IMR-90 (cell line): ENCODE results near the gene SHLD1. TPM values are rescaled to one million over a fixed set of nuclear protein-coding genes. Genes with fewer than 3 reads are reported as not detected.

Source experiments
- ATAC-seq: fragments of 200-7000 bp; cut with Tn5 transposase; 2 replicates; pipeline ENCODE4 v1.9.1; 2020; ENCODE audit warnings: low read depth, mild to moderate bottlenecking, moderate library complexity
- BruUV-seq: library from RNA; stranded (reverse); fragments of 400-500 nt; replicated peaks from 2 replicates; lab custom pipeline; 2021; lab: Mats Ljungman, UMichigan
- CTCF ChIA-PET: fragments of 300-600 bp; formaldehyde crosslinking; extraction: SDS; loops from one replicate; lab custom pipeline; 2021; ENCODE audit warnings: antibody characterized with exemption; lab: Yijun Ruan, JAX
- POLR2A ChIA-PET: fragments of 300-600 bp; sonication (Branson Sonifier 250); formaldehyde crosslinking; loops from one replicate; lab custom pipeline; 2022; ENCODE audit warnings: antibody characterized with exemption; ENCODE audit not compliant: unreplicated experiment; lab: Charles Lee
- DNase-seq: peaks from one replicate; pipeline ENCODE4 v3.0.0; 2013
- H2AFZ ChIP-seq: replicated peaks from 2 replicates; pipeline ENCODE3; 2013; ENCODE audit warnings: low read length, mild to moderate bottlenecking; ENCODE audit not compliant: poor library complexity
- H2AK5ac ChIP-seq: 2 replicates; pipeline ENCODE4 v1.6.1; 2013; ENCODE audit warnings: low read depth, low read length, inconsistent platforms
- H2AK9ac ChIP-seq: replicated peaks from 2 replicates; pipeline ENCODE3; 2013; ENCODE audit warnings: mild to moderate bottlenecking, low read depth, low read length, moderate library complexity; ENCODE audit not compliant: poor library complexity
- H2BK120ac ChIP-seq: 2 replicates; pipeline ENCODE4 v1.6.1; 2013; ENCODE audit warnings: low read depth, low read length, inconsistent platforms
- H2BK15ac ChIP-seq: 3 replicates; pipeline ENCODE4 v1.6.1; 2013; ENCODE audit warnings: low read depth, low read length, inconsistent platforms
- H2BK20ac ChIP-seq: 2 replicates; pipeline ENCODE4 v1.6.1; 2013; ENCODE audit warnings: low read depth, mild to moderate bottlenecking, inconsistent platforms, low read length, moderate library complexity
- H2BK5ac ChIP-seq: 2 replicates; pipeline ENCODE4 v1.6.1; 2013; ENCODE audit warnings: mild to moderate bottlenecking, low read depth, low read length, inconsistent platforms; ENCODE audit not compliant: poor library complexity, severe bottlenecking
- H3K14ac ChIP-seq: replicated peaks from 2 replicates; pipeline ENCODE4 v1.6.1; 2013; ENCODE audit warnings: low read depth, low read length, inconsistent platforms
- H3K18ac ChIP-seq: 2 replicates; pipeline ENCODE4 v1.6.1; 2013; ENCODE audit warnings: low read depth, low read length, control low read depth
- H3K23ac ChIP-seq: 2 replicates; pipeline ENCODE4 v1.6.1; 2013; ENCODE audit warnings: low read depth, low read length, inconsistent platforms
- H3K27ac ChIP-seq: 2 replicates; pipeline ENCODE4 v1.5.1; 2013; ENCODE audit warnings: mild to moderate bottlenecking, control low read depth, low read length; ENCODE audit not compliant: insufficient read depth
- H3K27me3 ChIP-seq: 2 replicates; pipeline ENCODE4 v1.6.1; 2013; ENCODE audit warnings: low read length; ENCODE audit not compliant: control insufficient read depth, insufficient read depth
- H3K36me3 ChIP-seq: 2 replicates; pipeline ENCODE4 v1.6.1; 2013; ENCODE audit warnings: low read length, mixed read lengths; ENCODE audit not compliant: control insufficient read depth, insufficient read depth
- H3K4ac ChIP-seq: 2 replicates; pipeline ENCODE4 v1.6.1; 2013; ENCODE audit warnings: low read depth, low read length, inconsistent platforms
- H3K4me1 ChIP-seq: 2 replicates; pipeline ENCODE4 v1.6.1; 2013; ENCODE audit warnings: low read length, mixed read lengths; ENCODE audit not compliant: control insufficient read depth, insufficient read depth
- H3K4me2 ChIP-seq: 2 replicates; pipeline ENCODE4 v1.6.1; 2013; ENCODE audit warnings: low read depth, mild to moderate bottlenecking, control low read depth, low read length, moderate library complexity
- H3K4me3 ChIP-seq: 2 replicates; pipeline ENCODE4 v1.5.1; 2013; ENCODE audit warnings: low read depth, mild to moderate bottlenecking, control low read depth, low read length, moderate library complexity; ENCODE audit not compliant: insufficient read depth
- H3K56ac ChIP-seq: 2 replicates; pipeline ENCODE4 v1.6.1; 2013; ENCODE audit warnings: low read length, inconsistent platforms; ENCODE audit not compliant: insufficient read depth; ENCODE audit errors: extremely low read depth
- H3K79me1 ChIP-seq, 2 experiments: 2 replicates each; pipeline ENCODE4 v1.6.1; 2013; ENCODE audit warnings: low read length in 2 of 2, inconsistent platforms in 1 of 2, low read depth in 1 of 2
- H3K9ac ChIP-seq: 2 replicates; pipeline ENCODE4 v1.6.1; 2013; ENCODE audit warnings: low read depth, low read length, control low read depth
- H3K9me1 ChIP-seq: 2 replicates; pipeline ENCODE4 v1.6.1; 2013; ENCODE audit warnings: low read length, inconsistent platforms; ENCODE audit not compliant: insufficient read depth
- H3K9me3 ChIP-seq: 2 replicates; pipeline ENCODE4 v1.6.1; 2013; ENCODE audit warnings: low read length; ENCODE audit not compliant: control insufficient read depth, insufficient read depth
- H4K20me1 ChIP-seq: 2 replicates; pipeline ENCODE4 v1.6.1; 2013; ENCODE audit warnings: low read length, inconsistent platforms; ENCODE audit not compliant: insufficient read depth
- H4K5ac ChIP-seq: 2 replicates; pipeline ENCODE4 v1.6.1; 2013; ENCODE audit warnings: mild to moderate bottlenecking, low read depth, low read length, control low read depth
- H4K8ac ChIP-seq, 2 experiments: 2 replicates each; pipeline ENCODE4 v1.6.1; 2013; ENCODE audit warnings: low read depth in 2 of 2, low read length in 2 of 2, control low read depth in 1 of 2, inconsistent platforms in 1 of 2
- H4K91ac ChIP-seq: 2 replicates; pipeline ENCODE4 v1.6.1; 2013; ENCODE audit warnings: low read depth, low read length, inconsistent platforms; ENCODE audit not compliant: insufficient read depth
- BHLHE40 ChIP-seq: fragments of 150-350 bp; IDR thresholded peaks from 2 replicates; pipeline ENCODE4 v1.6.1; 2016; ENCODE audit warnings: mild to moderate bottlenecking, low read depth, low read length
- CEBPB ChIP-seq: IDR thresholded peaks from 2 replicates; pipeline ENCODE4 v1.6.1; 2012; ENCODE audit warnings: low read depth, low read length, improper control_type of control experiment
- CHD1 ChIP-seq: IDR thresholded peaks from 2 replicates; pipeline ENCODE4 v1.6.1; 2012; ENCODE audit warnings: low read depth, low read length, improper control_type of control experiment
- FOS ChIP-seq: fragments of 150-350 bp; IDR thresholded peaks from 2 replicates; pipeline ENCODE4 v1.6.1; 2016; ENCODE audit warnings: low read depth, low read length
- MAFK ChIP-seq: IDR thresholded peaks from 2 replicates; pipeline ENCODE4 v1.6.1; 2012; ENCODE audit warnings: low read depth, low read length, improper control_type of control experiment
- MAZ ChIP-seq: IDR thresholded peaks from 2 replicates; pipeline ENCODE4 v1.6.1; 2012; ENCODE audit warnings: low read depth, mild to moderate bottlenecking, low read length, improper control_type of control experiment, moderate library complexity, borderline replicate concordance
- MXI1 ChIP-seq: IDR thresholded peaks from 2 replicates; pipeline ENCODE4 v1.6.1; 2012; ENCODE audit warnings: low read depth, mild to moderate bottlenecking, low read length, moderate library complexity, borderline replicate concordance
- NFE2L2 ChIP-seq: fragments of 150-350 bp; IDR thresholded peaks from 2 replicates; pipeline ENCODE4 v1.6.1; 2016; ENCODE audit warnings: low read depth, mild to moderate bottlenecking, low read length
- POLR2A ChIP-seq: IDR thresholded peaks from 2 replicates; pipeline ENCODE4 v1.6.1; 2012; ENCODE audit warnings: mild to moderate bottlenecking, low read depth, low read length
- RAD21 ChIP-seq: IDR thresholded peaks from 2 replicates; pipeline ENCODE4 v1.6.1; 2012; ENCODE audit warnings: low read length, improper control_type of control experiment
- RCOR1 ChIP-seq: IDR thresholded peaks from 2 replicates; pipeline ENCODE4 v1.6.1; 2012; ENCODE audit warnings: mild to moderate bottlenecking, low read length, improper control_type of control experiment; ENCODE audit not compliant: insufficient replicate concordance
- RFX5 ChIP-seq: IDR thresholded peaks from 2 replicates; pipeline ENCODE4 v1.8.0; 2012; ENCODE audit warnings: low read depth, mild to moderate bottlenecking, low read length, moderate library complexity
- SMC3 ChIP-seq: fragments of 150-350 bp; IDR thresholded peaks from 2 replicates; pipeline ENCODE4 v1.6.1; 2016; ENCODE audit warnings: low read depth, mild to moderate bottlenecking, antibody characterized with exemption, low read length, moderate library complexity
- WGBS, 2 experiments: methylation state at CpG; one replicate each; pipeline versions ENCODE4 v1.1.5 to v1.1.7; 2013; ENCODE audit warnings: missing lambda C conversion rate in 2 of 2; ENCODE audit not compliant: insufficient read length in 1 of 2; ENCODE audit errors: extremely low coverage in 2 of 2; 5-methylcytosine and 5-hydroxymethylcytosine counted together
- dilution Hi-C: fragments of 300-500 bp; cut with HindIII; formaldehyde crosslinking; loops from one replicate; pipeline ENCODE4 v1.14.3; 2018; ENCODE audit warnings: low sequenced_read_pairs; ENCODE audit not compliant: unreplicated experiment
- in situ Hi-C: fragments of 300-500 bp; cut with MboI; formaldehyde crosslinking; loops from 3 replicates; pipeline ENCODE4 v1.14.3; 2019; ENCODE audit warnings: low sequenced_read_pairs, inconsistent platforms, mixed read lengths
- intact Hi-C: fragments of 100-400 bp; cut with micrococcal nuclease; formaldehyde crosslinking; loops from 2 replicates; pipeline ENCODE4 v1.10.0; 2022
- polyA plus RNA-seq, 3 experiments: library from polyadenylated mRNA; depleted of rRNA; stranded (reverse); fragments of >200 nt; gene quantifications; 2 replicates each; pipeline ENCODE4 v1.2.3, GENCODE V29; 2012; ENCODE audit warnings: low replicate concordance in 1 of 3
- total RNA-seq: library from RNA; depleted of rRNA; stranded (reverse); fragments of >200 nt; gene quantifications from 2 replicates; pipeline ENCODE4 v1.2.3, GENCODE V29; 2012
- TF ChIP-seq, protein P1 (sequence below): fragments of 150-350 bp; IDR thresholded peaks from 2 replicates; pipeline ENCODE4 v1.6.1; 2016; ENCODE audit warnings: low read depth, mild to moderate bottlenecking, low read length, moderate library complexity, borderline replicate concordance
- TF ChIP-seq, protein P2 (sequence below): fragments of 150-350 bp; IDR thresholded peaks from 2 replicates; pipeline ENCODE4 v1.6.1; 2017; ENCODE audit warnings: mild to moderate bottlenecking, antibody characterized with exemption, low read length, low read depth

Gene SHLD1
- total and polyA plus RNA-seq, 2 of the 4 experiments (the other 2 are of a cell fraction) = 2.6 to 3.0 TPM

DNA sequence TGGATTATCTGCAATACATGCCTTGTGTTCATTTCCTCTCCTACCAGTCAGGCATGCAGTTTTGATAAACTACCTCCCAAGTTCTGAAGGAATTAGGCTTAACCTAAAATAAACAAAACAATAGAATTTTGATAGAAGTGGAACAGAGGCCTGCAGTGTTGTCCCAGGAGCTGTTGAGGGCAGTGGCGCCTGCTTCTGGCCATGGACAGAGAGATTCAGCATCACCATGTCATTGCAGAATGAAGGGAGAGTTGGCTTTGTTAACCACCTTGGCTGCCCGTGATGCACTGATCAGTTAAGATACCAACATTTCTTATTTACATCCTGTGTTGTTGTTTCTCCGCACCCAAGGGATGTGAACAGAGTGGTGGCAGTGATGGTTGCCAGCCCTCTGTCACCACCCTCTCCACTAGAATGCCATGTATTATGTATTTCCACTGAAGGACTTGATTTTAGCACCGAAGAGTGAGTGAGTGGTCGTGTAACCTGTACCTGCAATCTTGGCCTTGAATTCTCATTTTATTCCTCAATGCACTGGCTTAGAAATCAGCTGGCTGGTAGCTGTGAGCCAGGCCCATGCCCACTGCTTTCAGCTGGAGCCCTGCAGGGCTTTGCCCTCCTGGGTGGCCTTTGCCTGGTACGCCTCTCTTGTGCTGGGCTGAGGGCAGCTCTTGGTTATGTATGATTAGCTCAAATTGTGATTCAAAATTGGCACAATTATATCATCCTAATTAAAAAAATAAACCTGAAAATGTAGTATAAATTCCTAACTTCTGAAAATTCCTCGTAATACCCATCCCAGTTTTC lies 56.5 kb downstream of the SHLD1 start:
- Histone ChIP-seq H4K8ac (no peak overlapping the region), H3K14ac (no peak overlapping the region), H2AFZ (no peak overlapping the region), H2BK5ac (no peak overlapping the region), H2AK5ac (no peak overlapping the region), H3K9ac (no peak overlapping the region), H3K23ac (no peak overlapping the region), H2BK120ac (no peak overlapping the region), H4K91ac (no peak overlapping the region), H3K18ac (no peak overlapping the region), H3K79me1 (no peaks in the 10 kb centered on the region), H4K5ac (no peak overlapping the region), H3K27me3 (no peaks in the 10 kb centered on the region), H3K4ac (no peak overlapping the region), H3K4me1 (no peaks in the 10 kb centered on the region; the same call in 1 of the 2 replicates), H3K56ac (no peak overlapping the region), H3K9me3 (no peaks in the 10 kb centered on the region), H4K20me1 (no peaks in the 10 kb centered on the region), H3K36me3 (no peaks in the 10 kb centered on the region), H3K27ac (no peak overlapping the region), H3K4me2 (no peak overlapping the region), H3K4me3 (no peak overlapping the region), H2AK9ac (no peak overlapping the region), H2BK15ac (no peak overlapping the region), H2BK20ac (no peak overlapping the region), H3K9me1 (peaks cover 10% of the 10 kb centered on the region; the same call in 1 of the 2 replicates)
- in situ Hi-C loops (no loop called here), dilution Hi-C loops (no loop called here), intact Hi-C loops (no loop called here)
- ATAC-seq (no peak), DNase-seq (no peak)
- TF ChIP-seq SMC3 (no peak), BHLHE40 (no peak), NFE2L2 (no peak), FOS (no peak), CHD1 (no peak), RAD21 (no peak), MAFK (no peak), RCOR1 (no peak), MAZ (no peak), POLR2A (no peak), MXI1 (no peak), CEBPB (no peak), RFX5 (no peak)
- TF ChIP-seq, protein P1, sequence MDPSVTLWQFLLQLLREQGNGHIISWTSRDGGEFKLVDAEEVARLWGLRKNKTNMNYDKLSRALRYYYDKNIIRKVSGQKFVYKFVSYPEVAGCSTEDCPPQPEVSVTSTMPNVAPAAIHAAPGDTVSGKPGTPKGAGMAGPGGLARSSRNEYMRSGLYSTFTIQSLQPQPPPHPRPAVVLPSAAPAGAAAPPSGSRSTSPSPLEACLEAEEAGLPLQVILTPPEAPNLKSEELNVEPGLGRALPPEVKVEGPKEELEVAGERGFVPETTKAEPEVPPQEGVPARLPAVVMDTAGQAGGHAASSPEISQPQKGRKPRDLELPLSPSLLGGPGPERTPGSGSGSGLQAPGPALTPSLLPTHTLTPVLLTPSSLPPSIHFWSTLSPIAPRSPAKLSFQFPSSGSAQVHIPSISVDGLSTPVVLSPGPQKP = no peak
- TF ChIP-seq, protein P2, sequence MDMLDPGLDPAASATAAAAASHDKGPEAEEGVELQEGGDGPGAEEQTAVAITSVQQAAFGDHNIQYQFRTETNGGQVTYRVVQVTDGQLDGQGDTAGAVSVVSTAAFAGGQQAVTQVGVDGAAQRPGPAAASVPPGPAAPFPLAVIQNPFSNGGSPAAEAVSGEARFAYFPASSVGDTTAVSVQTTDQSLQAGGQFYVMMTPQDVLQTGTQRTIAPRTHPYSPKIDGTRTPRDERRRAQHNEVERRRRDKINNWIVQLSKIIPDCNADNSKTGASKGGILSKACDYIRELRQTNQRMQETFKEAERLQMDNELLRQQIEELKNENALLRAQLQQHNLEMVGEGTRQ = no peak
- POLR2A ChIA-PET = no interaction called here
- BruUV-seq = no TSS peak
- WGBS, 2 experiments = 50% methylated on average over 2 of the region's 7 CpGs; no CpG with 5 or more reads in 1 of the 2 experiments
- CTCF ChIA-PET = interaction anchor here (1.3 kb wide), 1 partner anchor 9 kb away, joined by 3 read pairs; no protein-coding TSS in a partner anchor
